LNCAP (cell line): ENCODE measurements around the gene RNF215.

Experiments
- TF ChIP-seq, protein P1 (sequence below): fragments of 450-650 bp; IDR thresholded peaks from 2 replicates; pipeline ENCODE4 v1.5.1; 2017; ENCODE audit warnings: mild to moderate bottlenecking

Gene RNF215

DNA sequence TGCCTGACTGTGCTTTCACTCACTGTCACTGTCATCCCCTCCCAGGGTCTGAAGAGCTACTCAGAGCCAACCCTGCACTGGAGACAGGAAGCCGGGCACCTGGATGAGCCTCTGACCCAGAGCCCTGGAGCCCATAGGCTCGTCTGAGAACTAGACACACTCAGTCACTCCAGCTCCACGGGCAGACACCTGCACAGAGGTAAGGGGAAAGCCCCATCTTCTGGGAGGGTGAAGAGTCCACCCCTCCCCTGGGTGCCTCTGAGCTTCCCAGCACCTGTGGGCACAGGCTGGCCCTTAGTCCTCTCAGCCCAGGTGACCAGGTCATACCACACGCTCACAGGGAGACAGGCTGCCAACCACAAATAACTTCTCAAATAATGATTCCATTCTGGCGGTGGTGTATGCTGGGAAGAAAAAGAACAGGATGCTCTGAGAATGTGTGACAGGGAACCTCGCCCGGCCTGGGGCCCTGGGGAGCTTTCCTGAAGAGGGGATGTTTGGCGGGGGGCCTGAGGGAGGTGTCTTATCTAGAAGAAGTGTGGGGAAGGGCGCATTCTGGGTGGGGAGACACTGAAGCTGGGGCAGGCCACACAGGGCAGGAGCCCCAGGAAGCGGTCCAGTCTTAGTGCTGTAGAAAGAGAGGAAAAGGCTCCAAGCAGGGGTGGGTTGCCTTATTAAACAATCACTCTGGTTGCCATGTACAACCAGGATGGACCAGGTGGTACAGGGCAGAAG is 25.1 kb downstream of the RNF215 start:
- TF ChIP-seq, protein P1, sequence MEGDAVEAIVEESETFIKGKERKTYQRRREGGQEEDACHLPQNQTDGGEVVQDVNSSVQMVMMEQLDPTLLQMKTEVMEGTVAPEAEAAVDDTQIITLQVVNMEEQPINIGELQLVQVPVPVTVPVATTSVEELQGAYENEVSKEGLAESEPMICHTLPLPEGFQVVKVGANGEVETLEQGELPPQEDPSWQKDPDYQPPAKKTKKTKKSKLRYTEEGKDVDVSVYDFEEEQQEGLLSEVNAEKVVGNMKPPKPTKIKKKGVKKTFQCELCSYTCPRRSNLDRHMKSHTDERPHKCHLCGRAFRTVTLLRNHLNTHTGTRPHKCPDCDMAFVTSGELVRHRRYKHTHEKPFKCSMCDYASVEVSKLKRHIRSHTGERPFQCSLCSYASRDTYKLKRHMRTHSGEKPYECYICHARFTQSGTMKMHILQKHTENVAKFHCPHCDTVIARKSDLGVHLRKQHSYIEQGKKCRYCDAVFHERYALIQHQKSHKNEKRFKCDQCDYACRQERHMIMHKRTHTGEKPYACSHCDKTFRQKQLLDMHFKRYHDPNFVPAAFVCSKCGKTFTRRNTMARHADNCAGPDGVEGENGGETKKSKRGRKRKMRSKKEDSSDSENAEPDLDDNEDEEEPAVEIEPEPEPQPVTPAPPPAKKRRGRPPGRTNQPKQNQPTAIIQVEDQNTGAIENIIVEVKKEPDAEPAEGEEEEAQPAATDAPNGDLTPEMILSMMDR, result no peak

GRCh38 chr22:30358541-30358940 is 28.7 kb downstream of the RNF215 start:
- TF ChIP-seq, protein P1, result no peak

DNA sequence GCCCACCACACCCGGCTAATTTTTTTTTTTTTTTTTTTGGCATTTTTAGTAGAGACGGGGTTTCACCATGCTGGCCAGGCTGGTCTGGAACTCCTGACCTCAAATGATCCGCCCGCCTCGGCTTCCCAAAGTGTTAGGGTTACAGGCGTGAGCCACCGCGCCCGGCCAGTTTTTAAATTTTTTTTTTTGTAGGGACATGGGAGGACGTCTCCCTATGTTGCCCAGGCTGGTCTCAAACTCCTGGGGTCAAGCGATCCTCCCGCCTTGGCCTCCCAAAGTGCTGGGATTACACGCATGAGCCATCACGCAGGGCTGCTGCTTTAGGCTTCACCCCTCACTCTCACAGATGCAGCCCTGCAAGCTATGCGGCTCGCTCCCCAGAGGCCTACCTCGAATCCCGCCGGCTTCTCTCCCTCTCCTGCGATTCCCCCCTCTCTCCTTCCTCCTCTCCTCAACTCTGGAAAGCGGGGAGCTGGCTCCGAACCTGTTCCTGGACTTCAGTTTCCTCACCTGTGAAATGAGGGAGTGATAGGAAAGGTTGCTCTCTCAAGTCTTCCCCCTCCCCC is 29.5 kb downstream of the RNF215 start:
- TF ChIP-seq, protein P1, result no peak

- TF ChIP-seq, protein P1, result no peak
Observed at GRCh38 chr22:30357236-30357570, 30.0 kb downstream of the RNF215 start.

GRCh38 chr22:30356449-30357235 is 30.6 kb downstream of the RNF215 start, which contains the start of the genes CCDC157 and SF3A1:
CCDC157 (plus strand) TSS chr22:30357007; CDS start chr22:30366001, 8,994 bp downstream.
SF3A1 (minus strand) TSS chr22:30356894; CDS start chr22:30356792, 102 bp downstream.
- TF ChIP-seq, protein P1, result no peak

DNA sequence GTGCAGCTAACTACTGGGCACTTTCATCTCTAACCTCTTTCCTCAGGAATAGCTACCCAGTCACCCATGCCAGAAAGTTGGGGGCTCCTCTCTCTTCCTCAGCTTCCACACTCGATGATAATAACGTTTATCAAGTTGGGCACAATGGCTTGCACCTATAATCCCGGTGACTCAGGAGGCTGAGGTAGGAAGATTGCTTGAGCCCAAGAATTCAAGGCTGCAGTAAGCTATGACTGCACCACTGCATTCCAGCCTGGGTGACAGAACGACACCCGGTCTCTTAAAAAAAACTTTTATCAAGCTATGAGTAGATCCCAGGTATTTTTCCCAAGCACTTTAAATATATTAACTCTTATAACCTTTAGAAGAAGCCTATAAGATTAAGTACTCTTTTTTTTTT is 32.6 kb downstream of the RNF215 start:
- TF ChIP-seq, protein P1, result no peak

DNA sequence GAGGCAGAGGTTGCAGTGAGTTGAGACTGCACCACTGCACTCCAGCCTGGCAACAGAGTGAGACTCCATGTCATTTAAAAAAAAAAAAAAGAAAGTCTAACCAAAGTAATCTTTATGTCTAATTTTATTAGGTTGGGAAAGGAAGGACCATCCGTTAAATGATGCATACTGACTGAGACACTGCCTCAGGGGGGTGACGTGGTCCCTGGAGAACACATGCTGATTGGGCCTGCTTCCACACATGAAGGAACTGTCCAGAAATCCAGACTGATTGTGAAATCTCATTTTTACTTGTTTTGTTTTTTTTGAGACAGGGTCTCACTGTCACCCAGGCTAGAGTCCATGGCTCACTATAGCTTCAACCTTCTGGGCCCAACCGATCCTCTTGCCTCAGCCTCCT is 36.0 kb downstream of the RNF215 start:
- TF ChIP-seq, protein P1, result no peak
